Neural cell (in vitro differentiated cells): ENCODE data around the gene FBXO10. TPM values are rescaled to one million over a fixed set of nuclear protein-coding genes. Genes with fewer than 3 reads are reported as not detected.

ENCODE experiments used
- H2AFZ ChIP-seq: fragments of 200-600, 300-800 bp; sonication (generic), shearing (Covaris generic); 2 replicates; pipeline ENCODE4 v1.6.0; 2014; ENCODE audit warnings: low read depth, mild to moderate bottlenecking, antibody characterized with exemption, low read length, moderate library complexity
- H3F3A ChIP-seq: fragments of 200-600 bp; shearing (Covaris generic); 2 replicates; pipeline ENCODE4 v1.6.1; 2016; ENCODE audit warnings: mild to moderate bottlenecking, moderate library complexity, mixed read lengths, antibody characterized with exemption, low read length; ENCODE audit not compliant: insufficient read depth, poor library complexity, severe bottlenecking
- H3K27ac ChIP-seq: fragments of 200-600, 300-800 bp; sonication (generic), shearing (Covaris generic); 2 replicates; pipeline ENCODE4 v1.5.1; 2014; ENCODE audit warnings: mild to moderate bottlenecking, low read length, moderate library complexity
- H3K27me3 ChIP-seq: fragments of 300-800, 200-600 bp; sonication (generic), shearing (Covaris generic); 2 replicates; pipeline ENCODE4 v1.6.0; 2014; ENCODE audit warnings: mild to moderate bottlenecking, low read depth, low read length, moderate library complexity; ENCODE audit not compliant: insufficient read depth
- H3K36me3 ChIP-seq: fragments of 300-800, 200-600 bp; sonication (generic), shearing (Covaris generic); 2 replicates; pipeline ENCODE4 v1.5.1; 2014; ENCODE audit warnings: mild to moderate bottlenecking, antibody characterized with exemption, low read length, moderate library complexity; ENCODE audit not compliant: insufficient read depth
- H3K4me2 ChIP-seq: fragments of 300-800, 200-600 bp; sonication (generic), shearing (Covaris generic); 2 replicates; pipeline ENCODE4 v1.6.0; 2014; ENCODE audit warnings: mild to moderate bottlenecking, low read length
- H3K4me3 ChIP-seq: fragments of 300-800, 200-600 bp; sonication (generic), shearing (Covaris generic); 2 replicates; pipeline ENCODE4 v1.5.1; 2014; ENCODE audit warnings: mild to moderate bottlenecking, low read length, moderate library complexity
- H3K79me2 ChIP-seq: fragments of 200-600 bp; shearing (Covaris generic); replicated peaks from 2 replicates; pipeline ENCODE4 v1.6.0; 2014; ENCODE audit warnings: mild to moderate bottlenecking, low read length, moderate library complexity; ENCODE audit not compliant: insufficient read depth
- H3K9ac ChIP-seq: fragments of 300-800, 200-600 bp; sonication (generic), shearing (Covaris generic); 2 replicates; pipeline ENCODE4 v1.6.1; 2016; ENCODE audit warnings: mild to moderate bottlenecking, low read length, mixed read lengths
- H3K9me2 ChIP-seq: fragments of 200-600 bp; shearing (Covaris generic); 2 replicates; pipeline ENCODE4 v1.6.1; 2016; ENCODE audit warnings: mild to moderate bottlenecking, low read length, mixed read lengths; ENCODE audit not compliant: insufficient read depth
- H3K9me3 ChIP-seq: fragments of 200-600, 300-800 bp; sonication (generic), shearing (Covaris generic); 2 replicates; pipeline ENCODE4 v1.6.1; 2016; ENCODE audit warnings: mild to moderate bottlenecking, mixed run types, low read length, moderate library complexity, mixed read lengths
- H4K20me1 ChIP-seq: fragments of 200-600 bp; shearing (Covaris generic); 2 replicates; pipeline ENCODE4 v1.6.1; 2016; ENCODE audit warnings: mild to moderate bottlenecking, mixed run types; ENCODE audit not compliant: insufficient read depth
- EP300 ChIP-seq: fragments of 450-650 bp; conservative IDR thresholded peaks from 2 replicates; pipeline ENCODE4 v1.6.1; 2014; ENCODE audit warnings: antibody characterized with exemption, mild to moderate bottlenecking, moderate library complexity; ENCODE audit not compliant: poor library complexity, severe bottlenecking
- EZH2 ChIP-seq: fragments of 200-600, 300-800 bp; shearing (Covaris generic), sonication (generic); IDR thresholded peaks from 2 replicates; pipeline ENCODE4 v1.6.1; 2014; ENCODE audit warnings: antibody characterized with exemption, low read length, borderline replicate concordance, mild to moderate bottlenecking; ENCODE audit not compliant: insufficient read depth, poor library complexity, severe bottlenecking
- MXI1 ChIP-seq: fragments of 450-650 bp; conservative IDR thresholded peaks from 2 replicates; pipeline ENCODE4 v1.6.1; 2014; ENCODE audit warnings: antibody characterized with exemption, mild to moderate bottlenecking; ENCODE audit not compliant: poor library complexity, severe bottlenecking
- POLR2AphosphoS5 ChIP-seq: IDR thresholded peaks from 2 replicates; pipeline ENCODE4 v1.6.1; 2012
- RAD21 ChIP-seq: fragments of 450-650 bp; conservative IDR thresholded peaks from 2 replicates; pipeline ENCODE4 v1.6.1; 2014; ENCODE audit warnings: antibody characterized with exemption, mild to moderate bottlenecking, moderate library complexity
- SMC3 ChIP-seq: fragments of 450-650 bp; conservative IDR thresholded peaks from 2 replicates; pipeline ENCODE4 v1.6.1; 2014; ENCODE audit warnings: antibody characterized with exemption, mild to moderate bottlenecking, moderate library complexity; ENCODE audit not compliant: poor library complexity
- TAF1 ChIP-seq: IDR thresholded peaks from 2 replicates; pipeline ENCODE4 v1.6.1; 2012; ENCODE audit warnings: low read depth
- polyA plus RNA-seq: library from polyadenylated mRNA; depleted of rRNA; stranded (reverse); fragments of >200 nt; gene quantifications from 2 replicates; pipeline ENCODE4 v1.2.3, GENCODE V29; 2014
- TF ChIP-seq, protein P1 (sequence below): fragments of 450-650 bp; IDR thresholded peaks from 2 replicates; pipeline ENCODE4 v1.5.1; 2014; ENCODE audit warnings: antibody characterized with exemption, mild to moderate bottlenecking, moderate library complexity; ENCODE audit not compliant: poor library complexity, severe bottlenecking
- TF ChIP-seq, protein P2 (sequence below): IDR thresholded peaks from 2 replicates; pipeline ENCODE4 v1.6.1; 2012; ENCODE audit warnings: borderline replicate concordance

Gene FBXO10
- polyA plus RNA-seq, 1 donor from 2014 or later, result 16.0 TPM

DNA sequence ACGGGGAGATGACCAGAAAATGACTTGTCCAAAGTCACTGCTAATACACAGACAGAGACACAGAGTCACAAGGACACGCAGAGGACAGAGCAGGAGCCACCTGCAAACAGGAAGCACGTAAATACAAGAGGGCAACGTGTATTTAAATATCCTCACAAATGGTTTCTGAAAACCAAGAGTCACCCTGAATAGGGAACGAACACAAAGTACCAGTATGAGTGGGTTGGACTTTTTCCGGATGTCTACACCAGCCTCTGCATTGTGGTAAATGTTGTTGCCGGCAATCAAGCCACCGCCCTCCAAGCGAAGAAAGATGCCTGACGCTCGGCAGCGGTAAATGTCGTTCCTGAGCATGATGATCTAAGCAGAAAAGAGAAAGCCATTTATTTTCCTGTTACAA lies 44.5 kb downstream of the FBXO10 start:
- H3K27me3 ChIP-seq, result no peaks in the 10 kb centered on the region
- H3K4me2 ChIP-seq, result no peak overlapping the region
- no peak overlapping the region for H2AFZ ChIP-seq
- TF ChIP-seq MXI1, result no peak
- TF ChIP-seq SMC3, result no peak
- TF ChIP-seq EP300, result no peak
- TF ChIP-seq POLR2AphosphoS5, result no peak
- TF ChIP-seq, protein P1, sequence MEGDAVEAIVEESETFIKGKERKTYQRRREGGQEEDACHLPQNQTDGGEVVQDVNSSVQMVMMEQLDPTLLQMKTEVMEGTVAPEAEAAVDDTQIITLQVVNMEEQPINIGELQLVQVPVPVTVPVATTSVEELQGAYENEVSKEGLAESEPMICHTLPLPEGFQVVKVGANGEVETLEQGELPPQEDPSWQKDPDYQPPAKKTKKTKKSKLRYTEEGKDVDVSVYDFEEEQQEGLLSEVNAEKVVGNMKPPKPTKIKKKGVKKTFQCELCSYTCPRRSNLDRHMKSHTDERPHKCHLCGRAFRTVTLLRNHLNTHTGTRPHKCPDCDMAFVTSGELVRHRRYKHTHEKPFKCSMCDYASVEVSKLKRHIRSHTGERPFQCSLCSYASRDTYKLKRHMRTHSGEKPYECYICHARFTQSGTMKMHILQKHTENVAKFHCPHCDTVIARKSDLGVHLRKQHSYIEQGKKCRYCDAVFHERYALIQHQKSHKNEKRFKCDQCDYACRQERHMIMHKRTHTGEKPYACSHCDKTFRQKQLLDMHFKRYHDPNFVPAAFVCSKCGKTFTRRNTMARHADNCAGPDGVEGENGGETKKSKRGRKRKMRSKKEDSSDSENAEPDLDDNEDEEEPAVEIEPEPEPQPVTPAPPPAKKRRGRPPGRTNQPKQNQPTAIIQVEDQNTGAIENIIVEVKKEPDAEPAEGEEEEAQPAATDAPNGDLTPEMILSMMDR, result no peak
- TF ChIP-seq, protein P2, sequence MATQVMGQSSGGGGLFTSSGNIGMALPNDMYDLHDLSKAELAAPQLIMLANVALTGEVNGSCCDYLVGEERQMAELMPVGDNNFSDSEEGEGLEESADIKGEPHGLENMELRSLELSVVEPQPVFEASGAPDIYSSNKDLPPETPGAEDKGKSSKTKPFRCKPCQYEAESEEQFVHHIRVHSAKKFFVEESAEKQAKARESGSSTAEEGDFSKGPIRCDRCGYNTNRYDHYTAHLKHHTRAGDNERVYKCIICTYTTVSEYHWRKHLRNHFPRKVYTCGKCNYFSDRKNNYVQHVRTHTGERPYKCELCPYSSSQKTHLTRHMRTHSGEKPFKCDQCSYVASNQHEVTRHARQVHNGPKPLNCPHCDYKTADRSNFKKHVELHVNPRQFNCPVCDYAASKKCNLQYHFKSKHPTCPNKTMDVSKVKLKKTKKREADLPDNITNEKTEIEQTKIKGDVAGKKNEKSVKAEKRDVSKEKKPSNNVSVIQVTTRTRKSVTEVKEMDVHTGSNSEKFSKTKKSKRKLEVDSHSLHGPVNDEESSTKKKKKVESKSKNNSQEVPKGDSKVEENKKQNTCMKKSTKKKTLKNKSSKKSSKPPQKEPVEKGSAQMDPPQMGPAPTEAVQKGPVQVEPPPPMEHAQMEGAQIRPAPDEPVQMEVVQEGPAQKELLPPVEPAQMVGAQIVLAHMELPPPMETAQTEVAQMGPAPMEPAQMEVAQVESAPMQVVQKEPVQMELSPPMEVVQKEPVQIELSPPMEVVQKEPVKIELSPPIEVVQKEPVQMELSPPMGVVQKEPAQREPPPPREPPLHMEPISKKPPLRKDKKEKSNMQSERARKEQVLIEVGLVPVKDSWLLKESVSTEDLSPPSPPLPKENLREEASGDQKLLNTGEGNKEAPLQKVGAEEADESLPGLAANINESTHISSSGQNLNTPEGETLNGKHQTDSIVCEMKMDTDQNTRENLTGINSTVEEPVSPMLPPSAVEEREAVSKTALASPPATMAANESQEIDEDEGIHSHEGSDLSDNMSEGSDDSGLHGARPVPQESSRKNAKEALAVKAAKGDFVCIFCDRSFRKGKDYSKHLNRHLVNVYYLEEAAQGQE, result no peak
- no peak for TF ChIP-seq RAD21
- no peak for TF ChIP-seq TAF1
- no peak for TF ChIP-seq EZH2
- H3K27ac ChIP-seq, result no peak overlapping the region
- no peak overlapping the region for H3K4me3 ChIP-seq
- peaks cover 8% of the 10 kb centered on the region for H3K36me3 ChIP-seq
- H3K9ac ChIP-seq, result no peak overlapping the region
- H3K79me2 ChIP-seq, result no peaks in the 10 kb centered on the region
- no peaks in the 10 kb centered on the region for H3K9me2 ChIP-seq
- H3F3A ChIP-seq, result no peaks in the 10 kb centered on the region
- H3K9me3 ChIP-seq, result no peaks in the 10 kb centered on the region
- no peaks in the 10 kb centered on the region for H4K20me1 ChIP-seq

DNA sequence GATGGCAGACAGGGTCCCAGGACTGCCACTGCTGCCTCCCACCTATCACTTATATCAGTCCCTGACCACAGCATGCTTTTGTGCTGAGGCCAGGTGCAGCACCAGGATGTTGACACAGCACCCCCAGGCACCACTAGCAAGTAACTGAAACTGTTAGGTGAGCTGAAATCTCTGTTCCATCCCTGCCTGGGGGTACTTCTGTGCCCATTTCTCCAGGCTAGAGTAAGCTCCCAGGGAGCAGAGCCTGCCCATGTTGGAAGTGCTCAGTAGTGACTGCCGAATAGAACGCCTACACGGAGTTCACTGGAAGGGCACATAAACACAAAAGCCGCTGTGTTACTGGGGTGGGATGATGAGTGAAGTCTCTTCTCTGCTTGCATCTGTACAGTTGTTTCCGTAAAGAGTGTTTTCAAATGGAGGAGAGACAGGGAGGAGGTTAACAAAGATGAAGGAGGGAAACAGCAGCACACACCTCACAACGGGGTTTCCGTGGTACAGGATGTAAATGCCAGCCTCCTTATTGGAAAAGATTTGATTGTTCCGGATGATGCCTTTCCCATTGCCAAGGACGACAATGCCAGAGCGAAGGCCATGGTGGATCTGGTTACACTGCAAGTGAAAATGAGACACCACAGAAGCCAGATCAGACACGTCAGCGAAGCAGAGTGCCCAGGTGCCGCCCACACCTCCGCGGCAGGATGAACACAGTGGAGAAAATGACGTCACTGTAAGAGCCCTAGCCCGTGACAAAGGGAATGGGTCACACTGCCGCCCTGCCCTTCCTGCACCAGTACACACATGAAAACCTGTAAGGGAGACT lies 47.3 kb downstream of the FBXO10 start:
- Histone ChIP-seq H3K27ac (no peak overlapping the region), H2AFZ (no peak overlapping the region), H3K27me3 (no peaks in the 10 kb centered on the region), H4K20me1 (no peaks in the 10 kb centered on the region), H3K9me3 (no peaks in the 10 kb centered on the region), H3K9me2 (no peaks in the 10 kb centered on the region), H3F3A (no peaks in the 10 kb centered on the region), H3K36me3 (peaks cover 8% of the 10 kb centered on the region), H3K4me2 (no peak overlapping the region), H3K79me2 (no peaks in the 10 kb centered on the region), H3K9ac (no peak overlapping the region), H3K4me3 (no peak overlapping the region)
- TF ChIP-seq TAF1 (no peak), RAD21 (no peak)
- TF ChIP-seq, protein P2, result no peak
